GM12878 (cell line): ENCODE results near the gene BIN1. TPM values are rescaled to one million over a fixed set of nuclear protein-coding genes. Genes with fewer than 3 reads are reported as not detected.

Experiments used
- ATAC-seq: fragments of 200-7000 bp; cut with Tn5 transposase; 3 replicates; pipeline ENCODE4 v1.9.1; 2020; ENCODE audit warnings: mild to moderate bottlenecking, moderate library complexity
- BruUV-seq: library from RNA; stranded (reverse); fragments of 400-500 nt; replicated peaks from 2 replicates; lab custom pipeline; 2021; lab: Mats Ljungman, UMichigan
- CTCF ChIA-PET: fragments of 300-600 bp; sonication (Branson Sonifier 250); formaldehyde crosslinking; extraction: SDS; loops from one replicate; lab custom pipeline; 2021; ENCODE audit warnings: inconsistent platforms; lab: Yijun Ruan, JAX
- POLR2A ChIA-PET: fragments of 350-600 bp; formaldehyde crosslinking; extraction: SDS; loops from one replicate; lab custom pipeline; 2021; ENCODE audit warnings: inconsistent platforms; lab: Charles Lee
- RAD21 ChIA-PET: fragments of 300-600 bp; sonication (Branson Sonifier 250); formaldehyde crosslinking; loops from one replicate; lab custom pipeline; 2023; ENCODE audit warnings: antibody characterized with exemption; ENCODE audit not compliant: unreplicated experiment; lab: Charles Lee
- SMC1A ChIA-PET: fragments of 300-600 bp; sonication (Branson Sonifier 250); formaldehyde crosslinking; loops from one replicate; lab custom pipeline; 2023; ENCODE audit not compliant: unreplicated experiment, uncharacterized antibody; lab: Charles Lee
- DNase-seq: peaks from one replicate; pipeline ENCODE4 v3.0.0-alpha.2; 2011; ENCODE audit warnings: low read depth, low spot score
- FAIRE-seq: peaks from 3 replicates; lab custom pipeline; 2011; peaks lifted over from hg19 to GRCh38; lab: Jason Lieb, UNC
- H2AFZ ChIP-seq: 2 replicates; pipeline ENCODE4 v1.6.0; 2011; ENCODE audit warnings: low read depth, low read length, control low read depth; ENCODE audit not compliant: control insufficient read depth
- H3K27ac ChIP-seq: 2 replicates; pipeline ENCODE4 v1.5.1; 2011; ENCODE audit warnings: control low read depth; ENCODE audit not compliant: control insufficient read depth, insufficient read depth
- H3K27me3 ChIP-seq, 2 experiments: replicated peaks in 1 of 2; 2 replicates each; pipeline versions ENCODE4 v1.6.0 to v1.6.1; 2011; ENCODE audit warnings: low read length in 1 of 2; ENCODE audit not compliant: control insufficient read depth in 2 of 2, insufficient read depth in 2 of 2
- H3K36me3 ChIP-seq, 2 experiments: 2 replicates each; pipeline ENCODE4 v1.5.1; 2011; ENCODE audit warnings: low read length in 1 of 2; ENCODE audit not compliant: control insufficient read depth in 2 of 2, insufficient read depth in 2 of 2
- H3K4me1 ChIP-seq: 2 replicates; pipeline ENCODE4 v1.6.1; 2011; ENCODE audit warnings: mild to moderate bottlenecking, low read length, moderate library complexity, mixed read lengths; ENCODE audit not compliant: control insufficient read depth, insufficient read depth
- H3K4me2 ChIP-seq: 2 replicates; pipeline ENCODE4 v1.6.0; 2011; ENCODE audit warnings: control low read depth; ENCODE audit not compliant: control insufficient read depth, insufficient read depth
- H3K4me3 ChIP-seq: fragments of 200-600 bp; sonication (generic); 2 replicates; pipeline ENCODE4 v1.5.1; 2016
- H3K79me2 ChIP-seq: 2 replicates; pipeline ENCODE4 v1.6.0; 2011; ENCODE audit warnings: low read length; ENCODE audit not compliant: control insufficient read depth, insufficient read depth
- H3K9ac ChIP-seq: 2 replicates; pipeline ENCODE4 v1.8.0; 2011; ENCODE audit warnings: low read length, control low read depth, mixed read lengths; ENCODE audit not compliant: control insufficient read depth, insufficient read depth
- H3K9me3 ChIP-seq: replicated peaks from 3 replicates; pipeline ENCODE4 v1.5.1; 2011; ENCODE audit warnings: mild to moderate bottlenecking, low read length; ENCODE audit not compliant: control insufficient read depth, insufficient read depth
- H4K20me1 ChIP-seq: 2 replicates; pipeline ENCODE4 v1.6.0; 2011; ENCODE audit not compliant: control insufficient read depth, insufficient read depth
- FOS ChIP-seq: IDR thresholded peaks from 3 replicates; pipeline ENCODE4 v1.6.1; 2011; ENCODE audit warnings: borderline replicate concordance; ENCODE audit not compliant: insufficient read length; ENCODE audit errors: extremely low read depth
- MYB ChIP-seq: fragments of 150-350 bp; IDR thresholded peaks from 2 replicates; pipeline ENCODE4 v1.6.1; 2014; ENCODE audit warnings: mild to moderate bottlenecking, low read depth, low read length, borderline replicate concordance
- RB1 ChIP-seq: fragments of 450-650 bp; formaldehyde crosslinking; IDR thresholded peaks from 2 replicates; pipeline ENCODE4 v1.6.1; 2017; ENCODE audit warnings: mild to moderate bottlenecking, borderline replicate concordance
- SMARCA5 ChIP-seq: fragments of 450-650 bp; IDR thresholded peaks from 2 replicates; pipeline ENCODE4 v1.6.1; 2017; ENCODE audit warnings: mild to moderate bottlenecking
- STAT3 ChIP-seq: IDR thresholded peaks from 2 replicates; pipeline ENCODE4 v1.6.1; 2011; ENCODE audit warnings: low read depth, low read length, improper control_type of control experiment
- ZNF207 ChIP-seq: fragments of 450-650 bp; IDR thresholded peaks from 2 replicates; pipeline ENCODE4 v1.6.1; 2014; ENCODE audit warnings: antibody characterized with exemption, mild to moderate bottlenecking, borderline replicate concordance
- ZNF622 ChIP-seq: fragments of 450-650 bp; IDR thresholded peaks from 2 replicates; pipeline ENCODE4 v1.6.1; 2017; ENCODE audit warnings: mild to moderate bottlenecking, inconsistent platforms
- WGBS: methylation state at CpG from one replicate; pipeline ENCODE4 v1.1.6; 2016; ENCODE audit warnings: low lambda C conversion rate; ENCODE audit not compliant: insufficient replicate concordance, insufficient coverage; ENCODE audit errors: missing lambda C conversion rate; 5-methylcytosine and 5-hydroxymethylcytosine counted together
- in situ Hi-C: fragments of 300-500 bp; cut with MboI; formaldehyde crosslinking; loops from 9 replicates; pipeline ENCODE4 v1.14.3; 2018; ENCODE audit warnings: mixed read lengths
- intact Hi-C: fragments of 100-400 bp; cut with micrococcal nuclease; formaldehyde crosslinking; loops from one replicate; pipeline ENCODE4 v1.14.2; 2022; ENCODE audit not compliant: unreplicated experiment
- polyA plus RNA-seq, 11 experiments: library from polyadenylated mRNA; depleted of rRNA in 4 of 11; unstranded in 6 of 11; stranded (reverse) in 5 of 11; fragments of >200 nt; fragmentation: Nextera tagmentation in 4 of 11; fragmentation: Illumina TruSeq in 1 of 11; extraction: Ambion mirVana in 4 of 11; extraction: Trizol in 1 of 11; gene quantifications; 1 replicate in 1 of 11; 2 replicates in 10 of 11; pipeline versions ENCODE4 v1.2.1 to v1.2.3, GENCODE V29; 2011 to 2016; ENCODE audit warnings: inconsistent platforms in 2 of 11, missing spikeins in 2 of 11, low read depth in 1 of 11
- total RNA-seq, 4 experiments: library from RNA; depleted of rRNA in 3 of 4; stranded (reverse); fragments of >200 nt in 3 of 4; fragmentation: Illumina TruSeq in 1 of 4; extraction: Trizol in 1 of 4; gene quantifications; 2 replicates each; pipeline versions ENCODE4 v1.2.1 to v1.2.3, GENCODE V29; 2013 to 2021
- TF ChIP-seq, protein P1 (sequence below): IDR thresholded peaks from 2 replicates; pipeline ENCODE4 v1.6.1; 2012; ENCODE audit warnings: low read depth, low read length, improper control_type of control experiment
- TF ChIP-seq, protein P2 (sequence below): fragments of 450-650 bp; IDR thresholded peaks from 2 replicates; pipeline ENCODE4 v1.6.1; 2017; ENCODE audit warnings: mild to moderate bottlenecking, low read depth, inconsistent platforms; ENCODE audit not compliant: poor library complexity, severe bottlenecking

The BIN1 gene
- total and polyA plus RNA-seq, 10 of the 15 experiments (the other 5 are each of a cell fraction or from before 2014, with no cell fraction given) = 0.32 to 21.3 (median 11.2) TPM

DNA sequence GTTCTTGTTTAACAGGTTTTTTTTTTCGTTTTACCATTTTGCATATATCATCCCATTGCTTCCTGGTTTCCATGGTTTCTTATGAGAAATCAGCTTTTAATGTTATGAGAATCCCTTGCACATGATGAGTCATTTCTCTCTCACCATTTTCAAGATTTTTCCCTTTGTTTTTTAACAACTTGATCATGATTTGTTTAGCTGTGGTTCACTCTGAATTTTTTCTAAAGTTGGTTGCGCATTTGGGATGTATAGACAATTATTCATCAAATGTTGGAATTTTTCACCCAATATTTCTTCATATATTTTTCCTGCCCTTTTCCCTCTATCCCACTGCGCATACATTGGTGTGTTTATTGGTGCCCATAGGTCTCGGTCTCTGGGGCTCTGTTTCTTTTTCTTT is 42.4 kb upstream of the BIN1 start:
- no peaks in the 10 kb centered on the region for H3K27me3 ChIP-seq
- peaks cover 1% of the 10 kb centered on the region; the same call in 1 of the 3 replicates for H3K9me3 ChIP-seq
- no peak overlapping the region for H2AFZ ChIP-seq
- no peak for ATAC-seq
- no peak for FAIRE-seq
- H3K36me3 ChIP-seq = no peaks in the 10 kb centered on the region
- ChIA-PET POLR2A (no interaction called here), SMC1A (interaction anchor here (0.9 kb wide), 1 partner anchor 63 kb away, joined by 3 read pairs; no protein-coding TSS in a partner anchor), CTCF (no interaction called here), RAD21 (no interaction called here)
- H3K79me2 ChIP-seq = no peaks in the 10 kb centered on the region
- in situ Hi-C loops = no loop called here
- H3K9ac ChIP-seq = no peak overlapping the region
- intact Hi-C loops = no loop called here
- H3K27ac ChIP-seq = no peak overlapping the region
- no peak overlapping the region for H3K4me3 ChIP-seq
- no TSS peak for BruUV-seq
- DNase-seq = no peak
- H3K4me2 ChIP-seq = no peak overlapping the region
- no peaks in the 10 kb centered on the region for H4K20me1 ChIP-seq
- 84% methylated on average over 4 of the region's 4 CpGs for WGBS
- no peaks in the 10 kb centered on the region for H3K4me1 ChIP-seq
- TF ChIP-seq STAT3 = no peak
- TF ChIP-seq, protein P1, sequence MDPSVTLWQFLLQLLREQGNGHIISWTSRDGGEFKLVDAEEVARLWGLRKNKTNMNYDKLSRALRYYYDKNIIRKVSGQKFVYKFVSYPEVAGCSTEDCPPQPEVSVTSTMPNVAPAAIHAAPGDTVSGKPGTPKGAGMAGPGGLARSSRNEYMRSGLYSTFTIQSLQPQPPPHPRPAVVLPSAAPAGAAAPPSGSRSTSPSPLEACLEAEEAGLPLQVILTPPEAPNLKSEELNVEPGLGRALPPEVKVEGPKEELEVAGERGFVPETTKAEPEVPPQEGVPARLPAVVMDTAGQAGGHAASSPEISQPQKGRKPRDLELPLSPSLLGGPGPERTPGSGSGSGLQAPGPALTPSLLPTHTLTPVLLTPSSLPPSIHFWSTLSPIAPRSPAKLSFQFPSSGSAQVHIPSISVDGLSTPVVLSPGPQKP = no peak
- no peak for TF ChIP-seq ZNF207
- no peak for TF ChIP-seq ZNF622
- no peak for TF ChIP-seq RB1
- TF ChIP-seq, protein P2, sequence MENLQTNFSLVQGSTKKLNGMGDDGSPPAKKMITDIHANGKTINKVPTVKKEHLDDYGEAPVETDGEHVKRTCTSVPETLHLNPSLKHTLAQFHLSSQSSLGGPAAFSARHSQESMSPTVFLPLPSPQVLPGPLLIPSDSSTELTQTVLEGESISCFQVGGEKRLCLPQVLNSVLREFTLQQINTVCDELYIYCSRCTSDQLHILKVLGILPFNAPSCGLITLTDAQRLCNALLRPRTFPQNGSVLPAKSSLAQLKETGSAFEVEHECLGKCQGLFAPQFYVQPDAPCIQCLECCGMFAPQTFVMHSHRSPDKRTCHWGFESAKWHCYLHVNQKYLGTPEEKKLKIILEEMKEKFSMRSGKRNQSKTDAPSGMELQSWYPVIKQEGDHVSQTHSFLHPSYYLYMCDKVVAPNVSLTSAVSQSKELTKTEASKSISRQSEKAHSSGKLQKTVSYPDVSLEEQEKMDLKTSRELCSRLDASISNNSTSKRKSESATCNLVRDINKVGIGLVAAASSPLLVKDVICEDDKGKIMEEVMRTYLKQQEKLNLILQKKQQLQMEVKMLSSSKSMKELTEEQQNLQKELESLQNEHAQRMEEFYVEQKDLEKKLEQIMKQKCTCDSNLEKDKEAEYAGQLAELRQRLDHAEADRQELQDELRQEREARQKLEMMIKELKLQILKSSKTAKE = no peak
- TF ChIP-seq SMARCA5 = no peak
- TF ChIP-seq FOS = no peak
- TF ChIP-seq MYB = no peak
- TF ChIP-seq, all 136 proteins: peak for 0
